Middle frontal gyrus (tissue), 1 donor: ENCODE data around the gene FOXL2NB.

ENCODE experiments used
- DNase-seq: peaks from one replicate; pipeline ENCODE4 v3.0.0-alpha.2; 2015; ENCODE audit warnings: low spot score; ENCODE audit errors: extremely low spot score

Gene FOXL2NB

GRCh38 chr3:138928727-138929372, 18.2 kb upstream of the FOXL2NB start:
- no peak for DNase-seq

- DNase-seq: no peak
Measured at GRCh38 chr3:138933068-138933668, 13.8 kb upstream of the FOXL2NB start.

- DNase-seq: no peak
Measured at GRCh38 chr3:138933981-138934691, 12.9 kb upstream of the FOXL2NB start.

- DNase-seq: no peak
Measured at GRCh38 chr3:138935505-138935862, 11.5 kb upstream of the FOXL2NB start.

GRCh38 chr3:138935863-138936740, 10.9 kb upstream of the FOXL2NB start:
- no peak for DNase-seq

- no peak for DNase-seq
Measured at GRCh38 chr3:138936741-138937689, 10.0 kb upstream of the FOXL2NB start.

GRCh38 chr3:138937690-138938055, 9.3 kb upstream of the FOXL2NB start:
- no peak for DNase-seq

- DNase-seq: no peak
Measured at GRCh38 chr3:138938056-138938876, 8.8 kb upstream of the FOXL2NB start.

GRCh38 chr3:138938877-138939560, 8.0 kb upstream of the FOXL2NB start:
- DNase-seq: no peak

- DNase-seq: no peak
Measured at GRCh38 chr3:138939561-138940241, 7.3 kb upstream of the FOXL2NB start.

- DNase-seq: no peak
Measured at GRCh38 chr3:138940446-138940845, 6.6 kb upstream of the FOXL2NB start.

- DNase-seq: no peak
Measured at GRCh38 chr3:138941259-138941885, 5.6 kb upstream of the FOXL2NB start.

GRCh38 chr3:138942271-138942670, 4.7 kb upstream of the FOXL2NB start:
- DNase-seq: no peak

- DNase-seq: no peak
Measured at GRCh38 chr3:138942861-138943623, 4.0 kb upstream of the FOXL2NB start.

GRCh38 chr3:138943724-138944653, 3.0 kb upstream of the FOXL2NB start:
- DNase-seq: no peak

GRCh38 chr3:138944654-138944928, 2.4 kb upstream of the FOXL2NB start:
- no peak for DNase-seq
